ENCODE data around the gene TYRP1.

Gene TYRP1

DNA sequence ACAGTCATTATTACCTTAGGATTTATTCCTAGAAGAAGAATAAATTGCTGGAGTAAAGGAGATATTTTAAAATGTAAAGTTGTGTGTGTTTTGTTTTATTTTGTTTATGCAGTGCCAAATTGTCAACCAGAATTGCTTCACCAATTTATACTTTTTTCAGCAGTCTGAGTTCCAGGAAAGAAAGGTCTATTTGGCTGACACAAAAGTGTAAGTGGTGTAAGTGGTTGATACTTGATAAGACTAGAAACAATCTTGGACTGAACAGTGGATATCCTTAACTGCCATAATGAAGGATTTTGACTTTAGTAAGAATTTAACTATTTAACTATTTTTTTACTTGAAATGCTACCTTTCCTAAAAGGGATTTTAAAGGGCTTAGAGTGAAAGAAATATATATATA lies 37.7 kb downstream of the TYRP1 start:
- DNase-seq (ENCODE audit: low read depth) = no peak

DNA sequence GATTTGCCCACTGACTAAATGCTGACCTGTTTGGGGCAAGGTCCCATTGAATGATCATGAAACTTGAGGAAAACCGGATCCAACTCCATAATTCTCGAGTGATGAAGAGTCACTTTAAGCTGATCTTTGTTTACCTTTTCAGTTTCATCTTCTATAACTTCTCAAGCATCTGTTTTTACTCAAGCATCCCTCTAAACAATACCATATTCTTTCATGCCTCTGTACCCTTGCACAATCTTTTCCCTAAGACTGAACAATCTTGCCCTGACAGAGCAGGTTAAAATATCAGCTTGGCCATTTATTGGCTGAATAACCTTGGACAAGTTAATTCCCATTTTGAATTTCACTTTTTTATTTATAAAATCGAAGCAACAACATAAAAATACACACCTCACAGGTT lies 39.8 kb downstream of the TYRP1 start:
- no peak for DNase-seq (ENCODE audit: low read depth)

DNA sequence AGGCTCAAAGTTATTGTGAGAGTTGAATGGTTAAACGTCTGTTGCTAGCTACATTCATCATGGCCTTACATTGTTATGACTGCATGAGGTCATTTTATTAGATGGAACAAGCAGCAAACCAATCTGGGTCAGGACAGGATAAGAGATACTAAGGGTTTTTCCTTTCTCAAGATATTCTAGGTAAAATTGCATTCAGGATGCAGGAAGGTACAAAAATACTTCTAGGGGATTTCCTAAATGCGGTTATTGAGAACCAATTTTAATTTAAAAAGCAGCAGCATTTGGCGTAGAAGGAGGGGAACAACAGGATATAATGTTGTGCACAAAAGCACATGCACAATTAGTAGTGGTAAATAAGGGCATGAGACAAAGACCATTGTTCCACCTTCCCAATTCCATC lies 42.5 kb downstream of the TYRP1 start:
- DNase-seq (ENCODE audit: low read depth) = no peak

DNA sequence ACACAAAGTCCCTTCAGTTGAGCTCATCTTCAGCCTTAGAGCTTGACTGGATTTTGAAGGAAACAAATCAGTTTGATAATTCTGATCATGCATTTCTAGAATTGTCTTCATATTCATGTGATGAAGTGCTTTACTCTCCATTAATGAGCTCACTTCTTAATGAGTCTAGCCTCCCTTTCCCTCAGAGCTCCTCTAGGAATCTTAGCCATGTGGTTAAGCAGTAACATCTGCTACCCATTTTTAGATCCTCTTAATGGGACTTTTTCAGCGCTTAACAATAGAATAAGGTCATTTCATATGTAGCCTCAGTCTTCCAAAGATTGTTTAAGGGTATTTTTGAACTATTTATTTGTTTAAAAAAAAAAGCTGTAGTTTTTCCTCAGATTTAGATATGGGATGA lies 44.7 kb downstream of the TYRP1 start:
- DNase-seq (ENCODE audit: low read depth) = no peak

DNA sequence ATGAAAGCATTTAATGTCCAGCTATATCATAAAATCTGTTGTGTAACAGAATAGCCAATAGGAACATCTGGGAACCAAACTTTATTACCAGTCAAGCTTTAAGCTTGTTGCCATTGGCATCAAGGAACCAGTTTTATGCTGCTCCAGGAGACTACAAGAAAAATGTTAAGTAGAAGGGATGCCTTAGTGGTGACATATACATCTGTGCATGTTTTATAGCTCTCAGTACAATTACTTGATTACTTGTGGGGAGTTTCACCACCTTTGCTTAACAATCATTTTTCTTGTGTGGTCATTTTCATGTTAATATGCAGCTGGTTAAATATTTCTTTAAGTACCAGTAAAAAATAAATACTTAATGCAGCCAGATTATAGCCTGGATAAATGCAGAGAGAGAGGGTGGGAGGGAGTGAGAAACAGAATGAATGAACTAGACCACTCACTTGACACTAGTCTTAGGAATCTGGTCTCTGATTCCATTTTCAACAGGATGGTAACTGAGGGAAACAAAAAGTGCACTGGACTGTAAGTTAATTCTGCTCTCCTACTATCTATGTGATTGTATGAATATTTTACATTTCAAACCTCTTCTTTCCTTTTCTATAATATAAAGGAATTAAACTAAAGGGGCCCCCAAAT lies 45.9 kb downstream of the TYRP1 start:
- DNase-seq (ENCODE audit: low read depth) = no peak

DNA sequence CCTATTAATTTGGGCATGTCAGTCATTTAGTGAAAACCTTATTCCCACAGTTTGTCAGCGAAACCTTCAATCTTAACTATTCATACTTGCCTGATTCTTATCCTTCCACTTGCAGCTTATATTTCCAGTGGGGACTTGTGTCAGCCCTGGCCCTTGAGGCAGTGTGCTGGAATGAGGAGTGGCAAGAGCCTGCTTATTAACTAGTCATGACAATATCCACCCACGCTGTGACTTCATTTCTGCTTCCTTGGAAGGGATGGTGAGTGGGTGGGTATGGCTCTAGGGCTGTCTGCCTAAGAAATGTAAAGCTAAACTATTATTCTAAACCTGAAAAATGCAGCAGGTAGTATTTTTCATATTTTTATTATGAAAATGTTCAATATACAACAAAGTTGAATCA lies 47.7 kb downstream of the TYRP1 start:
- DNase-seq (ENCODE audit: low read depth) = peak; percentile 22

DNA sequence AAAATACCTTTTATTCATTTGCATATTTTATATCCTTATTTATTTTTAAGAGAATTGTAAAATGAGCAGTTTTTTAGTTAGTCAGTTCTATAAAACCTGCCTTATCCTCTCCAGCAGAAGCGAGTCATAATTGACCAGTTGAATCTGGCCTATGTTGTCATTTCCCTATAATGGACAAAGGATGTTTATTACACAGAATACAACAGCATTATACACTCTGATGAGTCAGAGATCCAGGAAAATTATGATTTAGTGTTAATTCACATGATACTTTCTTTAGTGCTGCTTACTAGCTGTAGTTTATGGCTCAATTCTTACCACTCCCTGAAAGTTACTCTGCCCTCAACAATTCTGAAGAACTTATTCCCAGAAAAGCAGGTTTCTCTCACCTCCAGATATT lies 54.8 kb downstream of the TYRP1 start:
- DNase-seq (ENCODE audit: low read depth) = peak; percentile 68

DNA sequence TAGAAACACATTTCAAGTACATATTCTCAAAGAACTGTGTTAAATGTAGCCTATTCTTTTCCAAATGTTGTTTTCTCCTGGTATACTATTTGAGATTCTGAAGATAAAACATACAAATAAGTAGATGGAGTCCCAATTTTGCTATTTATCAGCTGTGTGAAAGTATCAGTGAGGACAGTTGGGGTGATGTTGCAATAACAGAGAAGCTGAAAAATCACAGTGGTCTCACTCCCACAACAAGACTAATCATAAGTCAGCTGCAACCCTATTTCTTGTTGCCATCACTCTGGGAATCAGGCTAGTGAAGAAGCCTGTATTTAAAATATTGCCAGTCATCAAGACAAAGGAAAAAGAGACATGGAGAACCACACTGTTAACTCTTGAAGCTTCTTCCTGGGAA lies 55.8 kb downstream of the TYRP1 start:
- no peak for DNase-seq (ENCODE audit: low read depth)

DNA sequence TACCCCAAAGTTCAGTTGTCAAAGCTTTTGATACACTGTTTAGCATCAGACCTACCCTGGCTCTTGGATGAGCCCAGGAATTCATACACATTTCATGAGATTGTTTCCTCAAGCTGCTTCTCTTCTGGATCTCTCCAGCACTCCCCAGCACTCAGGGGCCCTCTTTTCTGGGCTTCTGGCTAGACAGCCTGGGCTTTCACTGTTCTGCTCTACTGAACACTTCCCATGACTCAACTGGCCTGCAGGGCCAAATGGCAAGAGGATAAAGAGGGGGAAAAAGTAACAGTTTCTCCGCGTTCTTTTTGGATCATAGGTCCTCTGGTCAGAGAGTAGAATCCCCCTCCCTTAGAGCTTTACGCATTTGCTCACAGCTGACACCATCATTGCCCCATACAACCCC lies 60.7 kb downstream of the TYRP1 start:
- DNase-seq (ENCODE audit: low read depth) = no peak

DNA sequence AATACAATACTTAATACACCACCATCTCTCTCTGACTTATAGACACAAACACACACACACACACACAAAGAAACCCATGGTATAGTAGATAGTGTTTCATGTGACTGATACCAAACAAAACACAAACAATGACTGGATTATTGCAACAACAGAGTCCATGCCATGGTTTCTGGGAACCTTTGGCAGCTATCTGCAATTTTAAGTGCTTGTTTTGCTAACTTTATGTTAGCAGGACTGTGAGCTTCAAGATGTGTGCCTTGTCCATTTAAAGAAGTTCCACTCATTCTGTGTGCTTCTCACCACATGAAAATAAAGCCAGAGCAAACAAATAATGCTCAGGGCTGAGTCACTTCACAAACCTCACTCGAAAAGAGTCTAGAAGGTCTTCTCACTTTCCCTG lies 66.6 kb downstream of the TYRP1 start:
- peak; percentile 63 for DNase-seq (ENCODE audit: low read depth)

Measured in iris pigment epithelial cell (primary cell).